ENCODE measurements around the gene PHTF1.

The PHTF1 gene

DNA sequence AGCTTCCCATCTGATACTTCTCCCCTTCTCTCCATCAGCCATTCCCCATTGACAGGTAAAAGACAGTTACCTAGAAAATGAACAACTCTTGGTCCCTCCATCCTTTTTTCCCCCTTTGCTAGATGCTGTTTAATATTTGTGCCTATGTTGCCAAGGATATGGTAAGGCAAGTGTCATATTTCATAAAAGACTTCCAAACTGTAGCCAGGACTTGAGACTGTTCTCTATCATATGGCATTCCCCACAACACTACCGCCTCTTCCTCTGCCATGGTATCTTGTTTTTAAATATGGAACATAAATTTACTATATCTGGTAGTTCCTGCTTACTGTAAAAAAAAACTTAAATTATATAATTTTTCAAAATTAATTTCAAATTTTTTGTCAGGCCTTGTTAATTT is 97.2 kb downstream of the PHTF1 start:
- no peak for DNase-seq

DNA sequence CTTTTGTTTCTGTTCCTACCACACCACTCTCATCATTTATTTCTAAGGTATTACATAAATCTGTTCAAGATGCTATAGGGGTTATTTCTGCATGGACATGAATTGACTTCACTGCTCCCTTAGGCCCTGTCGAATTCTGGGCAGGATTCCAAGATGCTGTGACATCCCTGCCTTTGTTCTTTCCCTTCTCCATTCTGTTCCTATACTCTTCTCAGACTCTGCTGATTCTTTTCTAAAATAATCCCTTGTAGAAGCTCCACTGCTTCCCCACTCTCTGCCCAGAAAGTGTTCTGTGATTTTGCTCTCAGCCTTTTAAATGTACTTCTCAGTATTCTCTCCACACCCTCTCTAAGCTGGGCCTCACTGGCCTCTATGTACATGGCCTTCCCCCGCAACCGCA is 99.2 kb downstream of the PHTF1 start:
- no peak for DNase-seq

DNA sequence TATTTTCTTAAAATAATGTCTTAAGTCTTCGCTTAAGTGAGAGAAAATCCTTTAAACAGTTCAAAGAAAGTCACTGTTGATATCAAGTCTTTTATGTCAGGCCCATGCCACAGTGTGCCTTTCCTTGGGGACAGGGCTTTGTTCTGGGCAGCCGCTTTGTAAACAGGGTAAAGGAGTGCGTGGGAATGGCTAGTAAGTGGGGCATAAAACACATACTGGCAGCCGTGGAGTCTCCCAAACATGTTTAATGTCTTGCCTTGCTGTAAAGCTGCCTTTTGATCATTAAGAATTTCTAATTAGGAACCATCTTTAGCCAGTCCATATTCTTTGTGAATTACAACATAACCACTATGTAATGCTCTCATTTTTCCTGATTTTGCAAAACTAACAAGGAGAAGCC is 99.7 kb downstream of the PHTF1 start:
- no peak for DNase-seq

DNA sequence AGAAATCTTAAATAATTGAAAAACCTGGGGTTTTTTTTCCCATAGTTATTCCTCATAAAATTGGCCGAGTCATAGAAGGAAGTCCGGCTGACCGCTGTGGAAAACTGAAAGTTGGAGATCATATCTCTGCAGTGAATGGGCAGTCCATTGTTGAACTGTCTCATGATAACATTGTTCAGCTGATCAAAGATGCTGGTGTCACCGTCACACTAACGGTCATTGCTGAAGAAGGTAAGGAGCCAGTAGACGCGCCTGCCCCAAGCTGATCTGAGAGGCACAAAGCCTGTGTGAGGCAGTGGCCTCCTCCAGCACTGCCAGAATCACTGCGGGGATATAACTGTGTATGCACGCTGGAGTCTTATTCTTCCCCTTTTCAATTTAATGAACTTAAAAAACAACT is 100.3 kb downstream of the PHTF1 start:
- no peak for DNase-seq

DNA sequence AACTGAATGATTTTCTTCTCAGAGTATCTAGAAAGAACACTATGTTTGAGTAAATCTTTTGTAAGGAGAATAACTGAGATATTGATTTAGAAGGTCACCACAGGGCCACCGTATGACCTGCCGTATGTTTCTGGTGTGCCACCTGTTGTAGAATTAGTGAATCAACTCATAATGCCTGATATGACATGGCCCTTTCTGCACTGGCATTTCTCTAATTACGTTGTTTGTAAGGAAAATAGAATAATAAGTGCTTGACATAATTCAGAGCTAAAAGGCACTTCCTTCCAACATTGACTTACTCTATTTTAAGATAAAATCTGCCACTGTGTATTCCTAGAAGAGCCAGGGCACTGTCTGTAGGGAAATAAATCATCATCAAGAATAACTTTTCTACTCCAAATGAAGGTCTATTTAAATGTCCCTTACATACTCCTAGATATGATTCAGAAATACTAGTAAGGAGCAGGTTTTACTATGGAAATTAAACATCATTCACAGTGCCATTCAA is 101.7 kb downstream of the PHTF1 start:
- DNase-seq = no peak

DNA sequence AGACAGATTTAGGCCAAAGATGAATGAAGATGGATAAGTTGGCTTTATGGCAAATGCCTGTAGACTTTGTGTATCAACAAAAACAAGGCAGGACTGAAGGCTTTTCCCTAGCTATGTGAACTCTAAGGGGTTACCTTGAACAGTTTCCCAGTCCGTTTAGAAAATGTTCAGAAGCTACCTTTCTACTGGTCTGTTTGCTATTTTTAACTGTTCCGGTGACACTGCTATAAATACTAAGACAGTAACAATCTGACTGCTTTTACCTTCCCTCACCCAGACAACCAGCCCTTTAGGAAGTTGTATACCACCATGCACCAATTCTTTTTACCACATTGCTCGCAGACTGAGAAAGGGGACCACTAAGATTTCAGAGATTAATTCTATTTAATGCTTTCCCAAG is 102.2 kb downstream of the PHTF1 start:
- no peak for DNase-seq

DNA sequence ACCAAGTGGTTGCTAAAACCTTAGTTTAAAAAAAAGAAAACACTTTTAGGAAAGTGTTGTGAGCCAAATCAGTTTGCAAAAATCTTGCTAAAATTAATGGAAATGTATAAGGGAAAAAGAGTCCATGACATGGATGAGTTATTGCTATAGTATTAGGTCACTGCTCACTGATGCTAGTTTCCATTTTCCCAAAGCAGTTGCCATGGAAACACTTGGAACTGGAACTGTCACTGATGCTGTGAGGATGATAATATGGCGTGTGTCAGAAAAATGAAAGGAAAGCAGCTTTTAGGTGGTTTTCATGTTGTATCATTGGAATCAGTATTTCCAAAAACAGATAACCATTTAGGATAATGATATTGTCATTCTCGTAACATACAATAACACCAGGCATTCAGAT is 104.4 kb downstream of the PHTF1 start:
- no peak for DNase-seq

DNA sequence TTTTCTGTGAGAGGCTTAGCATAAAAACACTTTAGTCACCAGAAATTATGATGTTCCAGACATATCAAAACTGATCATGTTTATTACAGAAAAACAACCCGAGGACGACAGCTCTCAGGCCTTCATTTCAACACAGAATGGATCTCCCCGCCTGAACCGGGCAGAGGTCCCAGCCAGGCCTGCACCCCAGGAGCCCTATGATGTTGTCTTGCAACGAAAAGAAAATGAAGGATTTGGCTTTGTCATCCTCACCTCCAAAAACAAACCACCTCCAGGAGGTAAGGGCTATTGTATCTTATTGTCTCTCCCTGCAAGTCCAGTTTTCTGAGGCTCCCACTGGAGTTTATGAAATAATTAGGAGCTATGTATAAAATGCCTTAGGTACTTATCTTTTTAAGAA is 105.5 kb downstream of the PHTF1 start:
- DNase-seq = no peak

DNA sequence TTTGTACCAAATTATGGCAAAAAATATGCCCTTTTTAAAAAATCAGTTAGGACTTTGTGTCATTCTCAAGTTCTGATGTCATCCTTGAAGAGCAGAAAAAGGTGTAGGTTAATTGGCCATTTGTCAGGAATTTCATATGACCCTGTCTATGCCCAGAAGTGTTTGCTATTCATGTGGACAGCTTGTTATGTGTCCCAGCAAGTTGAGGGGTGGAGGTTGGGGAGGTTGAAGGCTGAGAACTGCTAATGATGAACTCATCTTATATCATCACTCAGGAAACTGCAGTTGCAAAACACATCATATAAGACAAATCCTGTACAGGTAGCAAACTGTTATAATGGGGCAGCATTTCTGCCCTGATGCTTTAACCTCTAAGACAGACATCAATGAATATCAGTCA is 106.5 kb downstream of the PHTF1 start:
- no peak for DNase-seq

DNA sequence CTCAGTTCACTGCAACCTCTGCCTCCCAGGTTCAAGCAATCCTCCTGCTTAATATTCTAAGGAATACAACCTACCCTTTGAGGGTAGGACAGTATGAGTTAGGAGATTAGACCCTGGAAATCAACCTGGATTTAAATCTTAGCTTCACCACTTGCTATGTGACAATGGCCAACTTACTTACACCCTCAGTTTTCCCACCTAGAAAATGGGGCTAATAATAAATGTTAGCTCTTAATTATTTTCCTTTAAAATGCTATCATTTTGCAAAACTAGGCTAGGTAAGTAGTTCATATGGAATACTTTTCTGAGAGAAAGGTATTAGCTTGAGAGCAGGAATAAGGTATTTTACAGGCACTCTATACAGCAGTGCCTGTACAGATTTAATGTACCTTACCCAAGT is 110.8 kb downstream of the PHTF1 start:
- no peak for DNase-seq

DNA sequence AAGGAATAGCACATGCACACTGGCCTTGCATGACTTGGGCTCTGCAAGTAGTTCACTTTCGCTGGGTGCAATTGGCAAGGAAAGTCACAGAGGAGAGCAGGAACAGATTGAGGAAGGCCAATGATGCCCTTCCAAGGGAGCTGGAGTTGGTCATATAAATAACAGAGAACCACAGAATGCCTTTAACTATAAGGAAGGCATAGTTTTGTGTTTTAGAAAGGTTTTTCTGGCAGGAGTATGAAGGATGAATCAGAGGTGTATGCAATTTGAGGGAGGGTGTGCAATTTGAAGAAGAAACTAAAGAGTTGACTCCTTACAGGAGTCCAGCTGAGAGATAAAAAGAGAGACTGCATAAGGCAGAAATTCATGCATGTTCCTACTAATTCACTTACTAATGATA is 112.1 kb downstream of the PHTF1 start:
- DNase-seq = no peak
